Smooth muscle cell (in vitro differentiated cells): ENCODE measurements around the gene TTLL3. TPM values are rescaled to one million over a fixed set of nuclear protein-coding genes. Genes with fewer than 3 reads are reported as not detected.

Source experiments
- DNase-seq: peaks from one replicate; lab custom pipeline; 2025; ENCODE audit not compliant: unreplicated experiment; lab: John Stamatoyannopoulos, UW
- H2AFZ ChIP-seq: fragments of 200-600 bp; sonication (generic); 2 replicates; pipeline ENCODE4 v1.6.0; 2016; ENCODE audit warnings: antibody characterized with exemption, low read depth, mild to moderate bottlenecking
- H3F3A ChIP-seq: fragments of 200-600 bp; sonication (generic); 2 replicates; pipeline ENCODE4 v1.6.0; 2017; ENCODE audit warnings: antibody characterized with exemption, low read depth
- H3K27ac ChIP-seq: fragments of 200-600 bp; sonication (generic); 2 replicates; pipeline ENCODE4 v1.5.1; 2016; ENCODE audit warnings: low read depth, mild to moderate bottlenecking
- H3K27me3 ChIP-seq: fragments of 200-600 bp; sonication (generic); 2 replicates; pipeline ENCODE4 v1.6.1; 2016; ENCODE audit warnings: low read depth, mild to moderate bottlenecking
- H3K36me3 ChIP-seq: fragments of 200-600 bp; sonication (generic); 2 replicates; pipeline ENCODE4 v1.5.1; 2016; ENCODE audit warnings: low read depth
- H3K4me1 ChIP-seq: fragments of 200-600 bp; sonication (generic); 2 replicates; pipeline ENCODE4 v1.5.1; 2016; ENCODE audit warnings: low read depth
- H3K4me2 ChIP-seq: fragments of 200-600 bp; sonication (generic); 2 replicates; pipeline ENCODE4 v1.6.0; 2016; ENCODE audit warnings: mild to moderate bottlenecking
- H3K4me3 ChIP-seq: fragments of 200-600 bp; sonication (generic); 2 replicates; pipeline ENCODE4 v1.5.1; 2016; ENCODE audit warnings: mild to moderate bottlenecking
- H3K79me2 ChIP-seq: fragments of 200-600 bp; sonication (generic); 2 replicates; pipeline ENCODE4 v1.6.0; 2016; ENCODE audit warnings: low read depth, mild to moderate bottlenecking
- H3K9ac ChIP-seq: fragments of 200-600 bp; sonication (generic); 2 replicates; pipeline ENCODE4 v1.6.0; 2016; ENCODE audit warnings: low read depth
- H3K9me3 ChIP-seq: fragments of 200-600 bp; sonication (generic); replicated peaks from 2 replicates; pipeline ENCODE4 v1.5.1; 2016; ENCODE audit warnings: low read depth
- H4K20me1 ChIP-seq: fragments of 200-600 bp; sonication (generic); 2 replicates; pipeline ENCODE4 v1.6.0; 2016; ENCODE audit warnings: low read depth
- WGBS: methylation state at CpG from one replicate; pipeline ENCODE4 v1.1.7; 2016; ENCODE audit warnings: low lambda C conversion rate; 5-methylcytosine and 5-hydroxymethylcytosine counted together
- polyA plus RNA-seq: library from polyadenylated mRNA; unstranded; fragments of >200 nt; fragmentation: Nextera tagmentation; extraction: Ambion mirVana; gene quantifications from 2 replicates; pipeline ENCODE4 v1.2.1, GENCODE V29; 2016
- total RNA-seq: library from RNA; depleted of rRNA; stranded (reverse); fragments of >200 nt; gene quantifications from 2 replicates; pipeline ENCODE4 v1.2.3, GENCODE V29; 2014
- TF ChIP-seq, protein P1 (sequence below): fragments of 200-600 bp; sonication (generic); IDR thresholded peaks from 2 replicates; pipeline ENCODE4 v1.5.1; 2017; ENCODE audit warnings: borderline replicate concordance, mild to moderate bottlenecking, antibody characterized with exemption; ENCODE audit not compliant: insufficient read depth, poor library complexity, severe bottlenecking

The TTLL3 gene
- total and polyA plus RNA-seq, 2 experiments from 2014 or later, result 16.4 to 25.6 TPM

- Histone ChIP-seq H3K4me1 (peaks cover 6% of the 10 kb centered on the region), H4K20me1 (no peaks in the 10 kb centered on the region), H3K4me3 (no peak within 1 kb of the TSS), H3K4me2 (no peak within 1 kb of the TSS), H3K27ac (no peak within 1 kb of the TSS), H3K27me3 (no peaks in the 10 kb centered on the region), H2AFZ (no peak within 1 kb of the TSS), H3K9ac (no peak within 1 kb of the TSS), H3F3A (peaks cover 14% of the 10 kb centered on the region), H3K36me3 (no peaks in the 10 kb centered on the region), H3K9me3 (no peaks in the 10 kb centered on the region), H3K79me2 (no peaks in the 10 kb centered on the region)
- DNase-seq, result no peak
- WGBS, result 89% methylated on average over 7 of the region's 7 CpGs
- TF ChIP-seq, protein P1, sequence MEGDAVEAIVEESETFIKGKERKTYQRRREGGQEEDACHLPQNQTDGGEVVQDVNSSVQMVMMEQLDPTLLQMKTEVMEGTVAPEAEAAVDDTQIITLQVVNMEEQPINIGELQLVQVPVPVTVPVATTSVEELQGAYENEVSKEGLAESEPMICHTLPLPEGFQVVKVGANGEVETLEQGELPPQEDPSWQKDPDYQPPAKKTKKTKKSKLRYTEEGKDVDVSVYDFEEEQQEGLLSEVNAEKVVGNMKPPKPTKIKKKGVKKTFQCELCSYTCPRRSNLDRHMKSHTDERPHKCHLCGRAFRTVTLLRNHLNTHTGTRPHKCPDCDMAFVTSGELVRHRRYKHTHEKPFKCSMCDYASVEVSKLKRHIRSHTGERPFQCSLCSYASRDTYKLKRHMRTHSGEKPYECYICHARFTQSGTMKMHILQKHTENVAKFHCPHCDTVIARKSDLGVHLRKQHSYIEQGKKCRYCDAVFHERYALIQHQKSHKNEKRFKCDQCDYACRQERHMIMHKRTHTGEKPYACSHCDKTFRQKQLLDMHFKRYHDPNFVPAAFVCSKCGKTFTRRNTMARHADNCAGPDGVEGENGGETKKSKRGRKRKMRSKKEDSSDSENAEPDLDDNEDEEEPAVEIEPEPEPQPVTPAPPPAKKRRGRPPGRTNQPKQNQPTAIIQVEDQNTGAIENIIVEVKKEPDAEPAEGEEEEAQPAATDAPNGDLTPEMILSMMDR, result no peak
Observed at GRCh38 chr3:9879830-9880549, 69.9 kb downstream of the TTLL3 start, which contains the start of gene CIDEC. Gene CIDEC, minus strand, starts transcription at chr3:9880253. Its CDS starts 1,767 bp downstream, at chr3:9878486.

GRCh38 chr3:9881441-9881840 lies 71.4 kb downstream of the TTLL3 start:
- H3K9me3 ChIP-seq, result no peaks in the 10 kb centered on the region
- H3K4me3 ChIP-seq, result no peak overlapping the region
- H3K79me2 ChIP-seq, result no peaks in the 10 kb centered on the region
- no peaks in the 10 kb centered on the region for H3K27me3 ChIP-seq
- H4K20me1 ChIP-seq, result no peaks in the 10 kb centered on the region
- no peak overlapping the region for H3K9ac ChIP-seq
- DNase-seq, result no peak
- H3K36me3 ChIP-seq, result no peaks in the 10 kb centered on the region
- H3K4me1 ChIP-seq, result peaks cover 6% of the 10 kb centered on the region
- no peak overlapping the region for H3K4me2 ChIP-seq
- H3F3A ChIP-seq, result peaks cover 20% of the 10 kb centered on the region
- H2AFZ ChIP-seq, result no peak overlapping the region
- TF ChIP-seq, protein P1, result no peak
- no peak overlapping the region for H3K27ac ChIP-seq
- 93% methylated on average over 1 of the region's 1 CpG for WGBS

DNA sequence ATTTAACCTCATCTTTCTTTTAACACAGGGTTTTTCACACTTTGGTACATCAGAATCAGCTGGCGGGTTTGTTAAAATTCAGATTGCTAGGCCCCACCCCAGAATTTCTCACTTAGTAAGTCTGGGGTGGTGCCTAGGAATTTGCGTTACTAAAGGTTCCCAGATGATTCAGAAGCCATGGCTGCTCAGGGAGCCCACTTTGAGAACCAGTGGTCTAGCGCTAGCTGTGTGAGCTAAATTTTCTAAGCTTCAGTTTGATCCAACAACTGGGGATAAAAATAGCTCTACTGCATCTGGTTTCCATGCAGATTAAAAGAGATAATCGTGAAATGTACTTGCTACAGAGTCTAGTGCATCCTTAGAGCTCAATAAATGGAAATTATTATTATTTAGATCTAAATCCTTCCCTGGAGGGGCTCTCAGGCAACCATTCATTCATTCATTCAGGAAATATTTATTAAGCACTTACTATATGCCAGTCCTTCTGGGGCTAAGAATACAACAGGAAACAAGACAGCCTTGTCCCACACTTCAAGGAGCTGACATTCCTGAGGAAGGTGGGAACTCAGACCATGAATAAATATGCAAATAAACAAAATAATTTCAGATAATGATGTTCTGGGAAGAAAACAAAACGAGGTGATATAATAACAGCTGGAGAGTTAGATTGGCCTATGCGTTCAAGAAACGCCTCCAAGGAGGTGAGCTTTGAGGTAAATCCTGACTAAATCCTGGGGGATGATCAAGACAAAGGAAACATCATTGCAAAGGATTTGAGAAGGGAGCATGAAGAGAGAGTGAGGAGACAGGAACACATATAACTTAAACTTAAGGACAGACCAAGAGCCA lies 73.9 kb downstream of the TTLL3 start:
- Histone ChIP-seq H3K36me3 (no peaks in the 10 kb centered on the region), H3K4me1 (peaks cover 6% of the 10 kb centered on the region), H3K4me3 (no peak overlapping the region), H2AFZ (no peak overlapping the region), H3K27ac (peak overlapping the region; percentile 96), H4K20me1 (no peaks in the 10 kb centered on the region), H3K27me3 (no peaks in the 10 kb centered on the region), H3K9ac (peak overlapping the region; percentile 51), H3K79me2 (no peaks in the 10 kb centered on the region), H3K9me3 (no peaks in the 10 kb centered on the region), H3F3A (peaks cover 20% of the 10 kb centered on the region), H3K4me2 (peak overlapping the region; percentile 74)
- WGBS, result 22% methylated on average over 7 of the region's 7 CpGs
- TF ChIP-seq, protein P1, result no peak
- no peak for DNase-seq
